GM12891 (cell line): ENCODE results near the gene PIP4K2A.

Experiments
- POLR2A ChIP-seq: IDR thresholded peaks from 2 replicates; pipeline ENCODE4 v1.6.1; 2011; ENCODE audit warnings: low read depth, low read length, control low read depth
- POLR2AphosphoS5 ChIP-seq: IDR thresholded peaks from 2 replicates; pipeline ENCODE4 v1.6.1; 2011; ENCODE audit warnings: low read depth, low read length, control low read depth
- POU2F2 ChIP-seq: IDR thresholded peaks from 2 replicates; pipeline ENCODE4 v1.6.1; 2011; ENCODE audit warnings: low read depth, mild to moderate bottlenecking, control low read depth, low read length, moderate library complexity
- SPI1 ChIP-seq: IDR thresholded peaks from 2 replicates; pipeline ENCODE4 v1.6.1; 2011; ENCODE audit warnings: low read depth, low read length, control low read depth
- TAF1 ChIP-seq: IDR thresholded peaks from 2 replicates; pipeline ENCODE4 v1.6.1; 2011; ENCODE audit warnings: low read depth, low read length, control low read depth

- no peak for TF ChIP-seq SPI1
- TF ChIP-seq POLR2A = no peak
- no peak for TF ChIP-seq POLR2AphosphoS5
- no peak for TF ChIP-seq TAF1
- no peak for TF ChIP-seq POU2F2
Measured at GRCh38 chr10:22531441-22531840, 182.9 kb downstream of the PIP4K2A start.
